Myocyte (in vitro differentiated cells): ENCODE results near the gene RSBN1. TPM values are rescaled to one million over a fixed set of nuclear protein-coding genes. Genes with fewer than 3 reads are reported as not detected.
A peak's percentile ranks its signal among the peaks of the same experiment; 100 is the strongest.

Experiments
- DNase-seq: peaks from one replicate; pipeline ENCODE4 v3.0.0-alpha.2; 2012; ENCODE audit warnings: low read depth
- polyA plus RNA-seq: library from polyadenylated mRNA; unstranded; fragments of >200 nt; gene quantifications from one replicate; pipeline ENCODE4 v1.2.1, GENCODE V29; 2012; ENCODE audit warnings: missing spikeins
- total RNA-seq: library from RNA; depleted of rRNA; stranded (reverse); fragments of >200 nt; gene quantifications from 2 replicates; pipeline ENCODE4 v1.2.3, GENCODE V29; 2014

Gene RSBN1
- 8.5 and 12.4 TPM in 2 replicates for total RNA-seq
- polyA plus RNA-seq: 4.8 TPM

DNA sequence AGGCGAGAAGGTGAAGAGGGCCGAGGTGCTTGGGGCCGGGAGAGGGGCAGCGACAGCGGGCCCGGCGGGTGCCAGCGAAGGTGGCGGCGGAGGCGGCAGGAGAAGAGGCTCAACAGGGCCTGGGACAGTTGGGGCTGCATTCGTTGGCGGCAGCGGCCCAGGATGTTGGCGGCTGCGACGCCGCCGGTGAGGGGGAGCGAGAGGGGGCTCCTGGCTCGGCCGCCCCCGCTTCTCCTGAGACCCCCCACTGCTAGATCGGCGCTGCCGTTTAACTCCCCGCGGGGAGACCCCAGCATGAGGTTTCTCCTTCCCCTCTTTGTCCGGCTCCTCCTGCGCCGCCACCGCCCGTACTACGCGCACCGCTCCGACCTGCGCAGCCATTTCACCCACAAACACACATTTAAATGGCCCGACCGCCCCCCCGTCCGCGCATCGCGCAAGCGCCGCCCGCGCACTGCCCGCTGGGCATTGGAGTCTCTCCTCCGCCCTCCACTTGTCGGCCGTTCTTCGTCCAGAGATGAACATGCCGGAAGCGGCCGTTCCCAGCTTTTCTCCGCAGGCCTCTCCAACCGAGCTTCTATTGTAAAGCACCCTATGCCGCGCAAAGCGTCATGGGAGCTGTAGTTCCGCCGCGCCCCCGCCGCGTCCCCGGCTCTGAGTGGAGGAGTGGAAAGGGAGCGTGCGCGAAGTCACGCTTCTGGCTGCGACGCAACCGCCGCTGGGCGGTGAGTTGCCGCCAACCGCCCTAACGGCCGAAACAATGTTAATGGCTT, at the start of gene RSBN1:
TSS of gene RSBN1 (minus strand) at position 589 of the 773 bp plus-strand sequence. CDS start at position 525, 64 bp downstream.
- DNase-seq: peak; percentile 99

DNA sequence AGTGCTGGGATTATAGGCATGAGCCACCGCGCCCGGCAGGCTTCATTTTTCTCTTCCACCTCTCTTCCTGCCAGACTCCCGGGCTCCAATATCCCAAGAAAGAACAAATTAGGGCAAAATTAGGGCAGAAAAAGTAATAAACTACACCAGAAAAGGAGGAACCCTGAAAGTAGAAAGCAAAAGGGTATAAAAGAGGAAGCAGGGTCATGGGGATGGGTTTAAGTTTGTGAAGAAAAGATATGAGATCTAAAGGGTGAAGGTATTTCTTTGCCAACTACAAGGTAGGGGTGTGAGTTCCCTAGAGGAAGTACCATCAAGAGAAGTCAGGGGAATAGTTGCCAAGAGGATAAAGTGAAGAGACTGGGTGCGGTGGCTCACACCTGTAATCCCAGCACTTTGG, 49.4 kb upstream of the RSBN1 start:
- no peak for DNase-seq

DNA sequence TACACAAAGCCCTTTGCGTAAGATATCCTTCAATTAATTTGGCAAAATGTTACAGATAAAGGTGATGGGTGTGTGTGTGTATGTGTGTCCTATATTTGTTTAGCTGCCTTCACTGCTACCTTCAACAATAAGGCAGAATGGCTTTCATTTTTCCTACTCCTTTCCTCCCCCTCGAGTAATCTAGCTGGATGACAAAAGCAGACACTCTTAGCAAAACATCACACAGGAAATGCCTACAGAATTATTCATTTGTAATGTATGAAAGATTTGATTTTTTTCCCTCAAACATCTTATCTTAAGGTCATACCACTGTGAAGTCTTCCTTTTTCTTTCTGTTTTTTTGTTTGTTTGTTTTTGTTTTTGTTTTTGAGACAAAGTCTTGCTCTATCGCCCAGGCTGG, 48.6 kb upstream of the RSBN1 start:
- peak; percentile 38 for DNase-seq

DNA sequence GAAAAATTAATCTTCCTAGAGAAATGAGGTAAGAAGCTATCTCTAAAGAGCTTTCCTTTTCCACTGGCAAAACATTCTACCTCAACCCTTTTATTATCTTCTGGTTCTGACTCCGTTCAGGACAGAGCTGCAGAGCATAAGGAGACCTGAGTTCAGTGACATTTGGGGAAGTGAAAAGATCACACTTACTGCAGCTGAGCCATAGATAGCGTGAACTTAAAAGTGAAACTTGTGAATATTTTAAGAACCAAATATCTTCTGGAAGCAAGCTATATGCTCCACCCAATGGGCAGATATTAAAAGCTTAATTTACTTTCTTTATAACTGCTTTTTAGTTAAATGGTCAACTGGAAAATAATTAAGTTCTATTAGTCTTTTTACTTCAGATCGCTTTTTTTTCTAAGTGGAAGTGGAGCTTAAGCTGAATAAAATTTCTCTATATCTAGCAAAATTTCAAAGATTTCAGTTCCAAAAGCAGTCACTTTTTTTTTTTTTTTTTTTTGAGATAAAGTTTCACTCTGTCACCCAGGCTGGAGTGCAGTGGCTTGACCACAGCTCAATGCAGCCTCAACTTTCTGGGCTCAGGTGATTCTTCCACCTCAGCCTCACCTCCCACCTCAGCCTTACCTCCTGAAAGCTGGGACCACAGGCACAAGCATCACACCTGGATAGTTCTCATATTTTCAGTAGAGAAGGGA, 47.4 kb upstream of the RSBN1 start:
- DNase-seq: no peak

DNA sequence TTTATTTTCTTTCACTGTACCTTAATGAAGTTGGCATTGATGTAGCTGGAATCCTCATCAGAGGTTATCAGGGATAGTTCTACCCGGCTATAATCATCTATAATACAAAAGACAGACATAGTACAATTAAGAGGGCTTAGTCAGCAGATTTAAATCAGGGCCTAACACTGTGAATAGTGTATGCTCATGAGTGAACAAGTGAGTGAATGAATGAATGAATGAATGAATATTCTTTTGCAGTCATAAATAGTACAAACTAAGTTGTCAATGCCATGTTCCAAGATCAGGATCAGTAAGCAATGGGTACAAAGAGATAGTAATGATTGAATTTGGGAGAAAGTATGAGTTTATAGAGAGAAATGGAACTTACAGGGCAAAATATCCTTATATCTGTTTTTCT, 46.7 kb upstream of the RSBN1 start:
- no peak for DNase-seq

DNA sequence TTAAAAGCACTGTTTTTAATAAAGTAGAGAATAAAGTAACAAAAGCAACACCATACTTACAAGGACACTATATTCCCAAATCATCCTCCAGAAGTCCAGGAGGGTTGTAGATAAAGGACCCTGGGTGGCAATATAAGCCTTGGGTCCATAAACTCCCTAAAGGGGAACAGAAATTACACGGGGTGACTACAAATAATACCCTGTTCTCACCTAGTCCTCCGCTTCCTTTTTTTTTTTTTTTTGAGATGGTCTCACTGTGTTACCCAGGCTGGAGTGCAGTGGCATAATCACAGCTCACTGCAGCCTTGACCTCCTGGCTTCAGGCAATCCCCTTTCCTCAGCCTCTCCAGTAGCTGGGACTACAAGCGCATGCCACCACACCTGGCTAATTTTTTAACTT, 46.1 kb upstream of the RSBN1 start:
- DNase-seq: no peak

DNA sequence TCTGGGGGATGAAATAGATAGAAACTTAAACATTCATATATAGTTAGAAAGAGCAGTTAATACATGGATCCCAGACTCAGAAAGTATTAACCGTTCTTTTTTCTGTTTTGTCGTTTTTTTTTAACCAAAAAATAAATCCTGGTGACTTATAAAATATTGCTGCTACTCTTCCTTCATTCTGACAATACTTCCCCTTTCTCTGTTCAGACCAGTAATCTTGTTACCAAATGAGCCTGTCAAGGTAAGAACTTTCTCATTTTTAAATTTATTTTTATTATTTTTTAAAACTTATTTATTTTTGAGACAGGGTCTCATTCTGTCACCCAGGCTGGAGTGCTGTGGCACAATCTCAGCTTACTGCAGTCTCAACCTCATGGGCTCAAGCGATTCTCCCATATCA, 45.5 kb upstream of the RSBN1 start:
- no peak for DNase-seq

DNA sequence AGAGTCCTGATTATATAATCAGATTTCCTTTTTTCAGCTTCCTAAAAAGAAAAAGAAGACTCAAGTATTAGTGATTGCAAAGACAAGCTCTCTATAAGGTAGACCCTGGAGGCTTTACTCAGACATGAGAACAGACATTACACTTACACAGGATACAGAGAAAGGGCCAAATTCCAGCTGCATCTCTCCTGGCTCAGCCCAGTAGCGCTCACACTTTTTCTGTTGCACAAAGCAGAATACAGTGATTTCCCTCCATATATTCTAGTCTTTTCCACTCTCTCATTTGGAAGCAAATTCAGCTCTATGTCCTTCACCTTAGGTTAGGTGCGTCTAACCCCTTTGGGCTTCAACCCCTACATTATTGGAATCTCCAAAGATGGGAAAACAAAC, 44.1 kb upstream of the RSBN1 start:
- no peak for DNase-seq

DNA sequence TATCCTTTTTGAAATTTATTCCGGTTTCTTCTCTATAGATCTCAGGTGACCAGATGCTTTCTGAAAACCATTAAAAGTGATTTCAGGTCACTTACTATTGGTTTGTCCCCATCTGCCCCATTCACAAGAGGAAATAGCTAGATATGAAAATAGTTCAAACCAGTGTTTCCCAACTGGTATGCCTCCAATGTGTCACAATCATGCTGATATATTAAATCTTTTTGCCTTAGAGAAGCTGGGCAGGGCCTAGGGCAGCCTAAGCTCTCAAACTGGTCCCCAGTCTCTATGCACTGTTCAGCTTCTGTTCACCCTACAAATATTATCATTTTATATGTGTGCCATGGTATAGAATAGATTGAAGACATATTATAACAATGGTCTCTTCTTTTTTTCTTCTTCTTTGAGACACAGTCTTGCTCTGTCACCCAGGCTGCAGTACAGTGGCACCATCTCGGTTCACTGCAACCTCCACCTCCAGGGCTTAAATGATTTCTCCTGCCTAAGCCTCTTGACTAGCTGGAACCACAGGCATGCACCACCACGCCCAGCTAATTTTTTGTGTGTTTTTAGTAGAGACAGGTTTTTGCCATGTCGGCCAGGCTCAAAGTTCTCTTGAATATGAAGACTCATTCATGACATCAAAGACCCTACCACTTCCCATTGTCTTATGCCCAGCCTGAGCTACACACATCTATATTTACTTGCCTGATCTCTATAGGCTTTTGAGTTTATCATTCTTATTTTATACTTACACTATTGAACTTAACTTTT, 43.5 kb upstream of the RSBN1 start:
- DNase-seq: no peak

DNA sequence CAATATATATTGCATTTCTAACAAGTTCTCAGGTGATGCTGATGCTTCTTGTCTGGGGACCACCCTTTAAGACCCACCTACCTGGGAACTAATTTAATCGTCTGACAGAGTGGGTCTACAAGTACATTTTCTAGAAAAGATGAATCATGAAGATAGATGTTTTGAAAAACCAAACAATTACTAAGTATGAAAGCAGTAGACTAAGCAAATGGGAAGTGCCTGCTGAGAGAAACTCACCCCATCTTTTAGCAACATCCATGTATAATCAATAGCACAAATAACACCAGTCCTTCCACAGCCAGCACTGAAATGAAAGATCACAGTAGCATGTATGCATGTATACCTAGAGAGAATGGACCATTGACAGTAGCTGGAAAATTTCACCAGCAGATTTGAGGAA, 42.0 kb upstream of the RSBN1 start:
- no peak for DNase-seq

DNA sequence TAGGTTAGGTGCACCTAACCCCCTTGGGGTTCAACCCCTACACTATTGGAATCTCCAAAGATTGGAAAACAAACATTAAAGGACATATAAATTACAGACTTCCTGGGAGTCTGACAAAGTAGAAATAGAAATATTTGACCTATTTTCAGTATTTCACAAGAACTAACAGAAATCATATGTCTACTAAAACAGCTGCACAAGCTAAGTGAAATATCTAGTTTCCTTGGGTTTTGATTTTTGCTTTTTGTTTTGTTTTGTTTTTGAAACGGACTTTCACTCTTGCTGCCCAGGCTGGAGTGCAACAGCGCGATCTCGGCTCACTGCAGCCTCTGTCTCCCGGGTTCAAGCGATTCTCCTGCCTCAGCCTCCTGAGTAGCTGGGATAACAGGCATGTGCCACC, 40.4 kb upstream of the RSBN1 start:
- peak; percentile 13 for DNase-seq

DNA sequence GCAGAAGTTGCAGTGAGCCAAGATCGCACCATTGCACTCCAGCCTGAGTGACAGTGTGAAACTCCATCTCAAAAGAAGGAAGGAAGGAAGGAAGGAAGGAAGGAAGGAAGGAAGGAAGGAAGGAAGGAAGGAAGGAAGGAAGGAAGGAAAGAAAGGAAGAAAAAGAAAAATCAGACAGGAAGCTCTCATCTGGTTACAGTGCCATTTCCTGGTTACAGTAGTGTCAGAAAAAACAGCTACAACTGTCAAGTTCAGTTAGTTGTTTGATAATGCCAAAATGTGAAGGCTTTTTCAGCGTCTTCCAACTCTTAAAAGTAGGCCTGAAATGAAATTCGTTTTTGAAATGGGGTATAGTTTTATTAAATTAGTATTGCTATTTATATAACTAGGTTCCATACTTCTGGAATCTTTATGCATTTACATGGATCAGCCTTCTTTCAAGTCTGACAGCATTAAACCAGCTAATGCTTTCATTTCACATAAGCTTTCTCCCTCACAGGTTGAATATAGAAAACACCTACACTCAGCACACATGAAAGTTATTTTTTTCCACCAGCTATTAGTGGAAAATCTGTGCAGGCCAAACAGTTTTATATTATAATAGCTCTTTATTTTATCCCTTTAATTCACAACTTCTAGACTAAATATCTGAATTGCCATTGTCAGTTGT, 38.0 kb upstream of the RSBN1 start:
- DNase-seq: no peak

DNA sequence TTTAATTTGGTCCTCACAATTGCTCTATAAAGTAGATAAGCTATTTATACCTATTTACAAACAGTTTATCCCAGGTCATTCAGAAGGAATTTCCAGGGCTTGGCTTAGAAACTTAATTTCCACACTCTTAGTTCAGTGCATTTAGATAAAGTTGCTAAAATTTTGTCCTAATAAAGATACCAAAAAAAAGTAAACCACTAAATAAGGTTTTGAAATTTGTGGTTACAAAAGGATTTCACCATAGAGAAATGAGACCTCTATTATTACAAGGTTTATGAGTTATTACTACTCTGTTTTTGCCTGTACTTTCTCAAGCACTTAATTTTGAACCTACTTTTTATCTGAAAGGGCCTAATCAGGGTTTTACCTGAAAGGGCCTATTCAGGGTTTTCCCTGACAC, 36.8 kb upstream of the RSBN1 start:
- DNase-seq: no peak

DNA sequence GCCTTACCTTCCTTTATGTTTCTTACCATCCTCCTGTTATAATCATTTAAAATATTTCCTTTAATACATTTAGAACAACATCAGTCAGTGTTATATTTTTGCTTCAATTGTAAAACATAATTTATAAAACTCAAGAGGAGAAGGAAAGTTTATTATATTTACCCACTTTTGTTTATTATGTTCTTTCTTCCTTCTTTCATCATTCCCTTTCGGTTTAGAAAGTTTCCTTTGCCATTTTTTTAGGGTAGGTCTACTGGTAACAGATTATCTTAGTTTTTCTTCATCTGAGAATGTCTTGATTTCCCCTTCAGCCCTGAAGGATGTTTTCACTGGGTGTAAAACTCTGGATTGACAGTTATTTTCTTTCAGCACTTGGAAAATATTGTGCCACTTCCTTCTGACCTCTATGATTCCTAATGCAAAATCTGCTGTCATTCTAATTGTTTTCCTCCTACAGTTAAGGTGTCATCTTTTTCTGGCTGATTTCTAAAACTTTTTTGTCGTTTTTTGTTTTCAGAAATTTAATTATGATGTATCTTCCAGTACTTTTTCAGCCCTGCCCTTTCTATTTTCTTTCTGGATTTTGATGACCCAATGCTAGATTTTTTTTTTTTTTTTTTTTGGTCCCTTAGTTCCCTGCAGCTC, 34.2 kb upstream of the RSBN1 start:
- DNase-seq: no peak

DNA sequence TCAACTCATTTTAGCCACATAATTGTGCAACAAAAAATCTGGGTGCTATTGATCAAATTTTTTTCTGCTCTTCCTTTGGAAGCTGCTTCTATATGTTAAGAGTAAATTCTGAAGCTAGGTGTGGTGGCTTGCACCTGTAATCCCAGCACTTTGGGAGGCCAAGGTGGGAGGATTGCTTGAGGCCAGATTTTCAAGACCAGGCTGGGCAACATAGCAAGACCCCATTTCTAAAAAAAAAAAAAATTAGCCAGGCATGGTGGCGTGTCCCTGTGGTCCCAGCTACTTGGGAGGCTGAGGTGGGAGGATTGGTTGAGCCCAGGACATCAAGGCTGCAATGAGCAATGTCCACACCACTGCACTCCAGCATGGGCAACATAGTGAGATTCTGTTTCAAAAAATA, 24.3 kb upstream of the RSBN1 start:
- DNase-seq: no peak

DNA sequence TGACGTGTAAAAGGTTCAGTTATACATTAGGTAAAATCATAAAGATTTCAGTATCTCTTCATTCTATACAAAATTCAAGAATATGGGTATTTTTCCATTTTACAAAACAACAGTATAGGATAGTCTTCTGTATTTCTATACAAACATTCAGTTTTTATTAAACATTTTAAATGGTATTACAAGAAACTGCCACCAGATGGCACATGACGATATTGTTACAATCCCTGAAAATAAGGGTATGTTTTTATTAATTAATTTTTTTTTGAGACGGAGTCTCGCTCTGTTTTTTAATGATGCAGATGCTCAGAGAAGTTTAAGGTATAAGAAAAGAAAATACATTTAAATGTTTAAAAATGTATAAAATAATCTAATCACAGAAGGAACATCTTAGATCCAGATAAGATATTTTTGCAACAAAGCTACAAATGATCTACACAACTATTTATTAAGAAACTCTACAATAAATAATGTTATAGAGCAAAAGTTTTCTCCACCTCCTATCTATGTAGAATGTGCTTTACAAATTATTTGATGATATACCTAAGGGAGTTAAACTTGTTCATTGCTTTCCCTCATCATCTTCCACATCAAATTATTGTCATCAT, 23.5 kb upstream of the RSBN1 start:
- DNase-seq: peak; percentile 73

DNA sequence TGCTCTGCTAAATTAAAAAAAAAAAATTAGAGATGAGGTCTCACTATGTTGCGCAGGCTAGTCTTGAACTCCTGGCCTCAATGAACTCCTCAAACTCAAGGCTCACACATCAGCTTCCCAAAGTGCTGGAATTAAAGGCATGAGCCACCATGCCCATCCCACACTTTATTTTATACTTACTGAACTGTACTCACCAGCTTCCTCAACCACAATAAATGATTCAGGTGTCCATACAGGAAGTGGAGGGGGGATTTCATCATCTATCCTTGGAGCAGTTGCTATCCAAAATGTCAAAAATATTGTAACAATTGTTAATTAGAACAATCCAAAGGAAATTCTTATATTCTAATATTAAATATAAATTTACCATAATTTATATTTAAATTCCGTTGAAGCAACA, 22.4 kb upstream of the RSBN1 start:
- DNase-seq: no peak

DNA sequence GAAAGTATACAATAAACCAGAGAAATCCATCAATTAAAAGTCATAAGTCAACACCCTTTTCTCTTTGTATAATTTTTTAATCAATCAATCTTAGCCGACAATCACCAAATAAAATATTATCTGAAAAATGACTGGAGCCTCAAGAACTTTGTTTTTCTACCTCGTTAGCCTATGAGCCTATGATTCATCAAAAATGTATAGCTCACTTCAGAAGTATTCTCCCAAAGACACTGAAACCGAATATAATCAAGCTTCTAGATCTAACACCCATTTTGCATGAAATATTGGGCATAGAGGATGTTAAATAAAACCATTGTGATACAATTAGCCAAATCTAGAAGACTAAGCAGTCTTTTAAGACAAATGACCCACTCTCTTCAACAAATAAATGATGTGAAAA, 17.8 kb upstream of the RSBN1 start:
- no peak for DNase-seq

DNA sequence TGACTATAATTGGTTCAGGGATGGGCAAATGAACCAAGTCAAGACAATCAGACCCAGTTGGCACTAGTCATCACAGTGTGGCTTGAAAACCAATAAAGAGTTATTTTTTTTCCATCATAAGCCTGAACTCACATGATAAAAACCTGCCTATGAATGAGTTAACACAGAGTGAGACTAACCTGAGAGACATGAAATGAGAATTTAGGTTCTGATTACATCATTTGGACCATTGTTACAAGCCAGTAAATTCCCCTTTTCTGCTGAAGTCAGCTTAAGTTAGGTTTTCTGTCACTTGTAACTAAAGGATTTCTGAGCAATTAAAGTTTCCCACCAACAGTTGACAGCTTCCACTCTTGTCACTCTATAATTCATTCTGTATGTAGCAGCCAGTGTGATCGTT, 9.6 kb upstream of the RSBN1 start:
- no peak for DNase-seq

DNA sequence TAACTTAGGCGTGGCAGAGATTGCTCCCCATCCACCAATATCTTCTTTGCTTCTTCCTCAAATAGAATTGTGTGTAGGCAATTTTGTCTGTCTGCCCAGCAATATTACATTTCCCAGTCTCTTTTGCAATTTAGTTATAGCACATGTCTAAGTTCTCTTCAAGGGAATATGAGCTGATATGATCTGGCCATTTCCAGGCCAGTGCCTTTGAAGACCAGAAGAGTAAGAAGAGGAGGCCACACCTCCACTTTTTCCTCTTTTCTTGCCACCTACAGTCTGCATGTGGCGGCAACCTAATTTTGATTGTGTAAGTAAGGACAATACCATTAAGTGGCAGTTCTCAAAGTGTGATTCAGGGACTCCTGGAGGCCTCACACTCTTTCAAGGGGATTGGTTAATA, 6.3 kb upstream of the RSBN1 start:
- no peak for DNase-seq

DNA sequence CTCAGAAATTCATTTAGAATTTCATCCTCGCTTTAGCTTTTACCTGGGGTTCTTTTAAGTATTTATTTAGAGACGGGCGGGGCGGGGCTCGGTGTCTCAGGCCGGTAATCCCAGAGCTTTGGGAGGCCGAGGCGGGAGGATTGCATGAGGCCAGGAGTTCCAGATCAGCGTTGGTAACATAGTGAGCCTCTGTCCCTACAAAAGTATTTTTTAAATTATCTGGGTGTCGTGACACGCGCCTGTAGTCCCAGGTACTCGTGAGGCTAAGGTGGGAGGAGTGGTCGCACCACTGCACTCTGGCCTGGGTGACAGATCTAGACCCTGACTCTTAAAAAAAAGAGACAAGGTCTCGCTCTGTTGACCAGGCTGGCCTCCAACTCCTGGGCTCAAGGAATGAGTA, 942 bp upstream of the RSBN1 start:
- DNase-seq: no peak
